Duodenal mucosa (tissue), 2 donors: ENCODE data around the gene VEPH1.

Experiments
- H3K27ac ChIP-seq: one replicate; pipeline ENCODE4 v1.7.0; 2013; ENCODE audit warnings: low read depth, low read length
- H3K27me3 ChIP-seq, 2 donors: one replicate each; pipeline ENCODE4 v1.7.0; 2013; ENCODE audit warnings: low read length in 2 of 2, control low read depth in 1 of 2; ENCODE audit not compliant: insufficient read depth in 2 of 2, control insufficient read depth in 1 of 2
- H3K36me3 ChIP-seq, 2 donors: one replicate each; pipeline ENCODE4 v1.7.0; 2013; ENCODE audit warnings: low read length in 2 of 2, control low read depth in 1 of 2; ENCODE audit not compliant: insufficient read depth in 2 of 2, control insufficient read depth in 1 of 2
- H3K4me1 ChIP-seq, 2 donors: one replicate each; pipeline ENCODE4 v1.7.0; 2013; ENCODE audit warnings: low read length in 2 of 2, control low read depth in 1 of 2; ENCODE audit not compliant: insufficient read depth in 2 of 2, control insufficient read depth in 1 of 2
- H3K4me3 ChIP-seq, 2 donors: one replicate each; pipeline ENCODE4 v1.7.0; 2013; ENCODE audit warnings: low read length in 2 of 2, low read depth in 1 of 2
- H3K9ac ChIP-seq, 2 donors: one replicate each; pipeline ENCODE4 v1.7.0; 2013; ENCODE audit warnings: low read length in 2 of 2, low read depth in 1 of 2
- H3K9me3 ChIP-seq, 2 donors: one replicate each; pipeline ENCODE4 v1.7.0; 2013; ENCODE audit warnings: low read length in 2 of 2, control low read depth in 1 of 2; ENCODE audit not compliant: control insufficient read depth in 1 of 2

Gene VEPH1

GRCh38 chr3:157375342-157375986 is 127.8 kb downstream of the VEPH1 start:
- Histone ChIP-seq H3K36me3 (no peaks in the 10 kb centered on the region), H3K4me1 (no peaks in the 10 kb centered on the region), H3K9me3 (no peaks in the 10 kb centered on the region), H3K27me3 (no peaks in the 10 kb centered on the region), H3K27ac (no peak overlapping the region), H3K9ac (no peak overlapping the region), H3K4me3 (no peak overlapping the region)

DNA sequence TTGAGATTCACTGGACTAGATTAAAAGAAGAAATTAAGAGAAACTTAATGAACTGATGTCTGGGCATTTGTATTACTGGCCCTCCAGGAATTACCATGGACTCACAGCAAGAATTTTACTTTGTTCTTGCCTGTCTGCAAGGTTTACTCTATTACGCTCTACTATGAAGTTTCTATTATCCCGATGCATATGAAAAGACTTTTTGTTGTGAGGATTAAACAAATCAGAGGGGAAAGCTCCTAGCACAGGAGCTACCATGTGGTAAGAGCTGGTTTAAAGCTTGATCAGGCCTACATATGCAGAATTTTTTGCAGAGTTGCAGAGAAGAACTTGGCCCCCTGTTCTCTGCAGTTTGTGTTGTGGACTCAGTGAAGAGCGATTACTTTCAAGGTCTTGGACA is 128.3 kb downstream of the VEPH1 start:
- no peaks in the 10 kb centered on the region for H3K27me3 ChIP-seq
- H3K4me1 ChIP-seq, result no peaks in the 10 kb centered on the region
- no peak overlapping the region for H3K27ac ChIP-seq
- H3K4me3 ChIP-seq, result no peak overlapping the region
- no peaks in the 10 kb centered on the region for H3K9me3 ChIP-seq
- H3K9ac ChIP-seq, result no peak overlapping the region
- no peaks in the 10 kb centered on the region for H3K36me3 ChIP-seq

DNA sequence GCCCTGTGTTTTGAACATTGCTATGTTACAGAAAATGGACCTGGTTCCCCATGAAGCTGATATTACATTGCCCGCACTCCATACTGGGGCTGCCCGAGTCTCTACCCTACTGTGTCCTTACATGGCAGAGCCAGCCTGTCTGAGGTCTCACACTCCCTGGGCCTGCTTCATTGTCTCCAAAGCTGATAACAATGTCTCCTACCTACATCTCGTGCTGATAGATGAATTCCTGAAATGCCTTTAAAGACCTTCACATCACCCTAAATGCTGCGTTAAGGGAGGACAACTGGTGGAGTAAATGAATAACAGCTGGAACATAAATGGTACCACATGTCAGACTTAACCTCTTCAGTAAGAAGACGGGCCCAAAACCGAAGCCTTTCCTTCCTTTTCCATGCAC is 129.4 kb downstream of the VEPH1 start:
- Histone ChIP-seq H3K27me3 (no peaks in the 10 kb centered on the region), H3K27ac (no peak overlapping the region), H3K9me3 (no peaks in the 10 kb centered on the region), H3K4me3 (no peak overlapping the region), H3K9ac (no peak overlapping the region), H3K36me3 (no peaks in the 10 kb centered on the region), H3K4me1 (no peaks in the 10 kb centered on the region)

DNA sequence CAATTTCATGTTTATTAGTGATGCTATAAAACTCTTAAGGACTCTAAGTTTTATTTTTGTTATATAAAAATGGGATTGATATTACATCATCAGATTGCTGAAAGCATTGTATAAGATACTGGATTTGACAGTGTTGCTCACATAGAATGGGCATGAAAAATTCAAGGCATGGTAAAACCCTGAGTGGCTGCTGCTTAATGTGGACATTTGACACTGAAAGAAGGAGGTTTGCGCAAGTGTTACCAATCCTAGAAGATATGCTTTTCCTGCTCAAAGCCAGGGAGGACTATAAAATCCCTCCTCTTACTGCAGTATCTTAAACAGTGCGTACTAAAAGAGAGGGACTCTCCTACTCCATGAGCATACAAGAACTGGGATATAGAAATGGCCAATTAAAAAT is 132.3 kb downstream of the VEPH1 start:
- Histone ChIP-seq H3K4me1 (no peaks in the 10 kb centered on the region), H3K4me3 (no peak overlapping the region), H3K9ac (no peak overlapping the region), H3K36me3 (no peaks in the 10 kb centered on the region), H3K9me3 (no peaks in the 10 kb centered on the region), H3K27me3 (no peaks in the 10 kb centered on the region), H3K27ac (no peak overlapping the region)

GRCh38 chr3:157369727-157370421 is 133.3 kb downstream of the VEPH1 start:
- no peaks in the 10 kb centered on the region for H3K36me3 ChIP-seq
- H3K4me1 ChIP-seq, result no peaks in the 10 kb centered on the region
- H3K9ac ChIP-seq, result no peak overlapping the region
- H3K27ac ChIP-seq, result no peak overlapping the region
- no peaks in the 10 kb centered on the region for H3K27me3 ChIP-seq
- no peak overlapping the region for H3K4me3 ChIP-seq
- no peaks in the 10 kb centered on the region for H3K9me3 ChIP-seq

DNA sequence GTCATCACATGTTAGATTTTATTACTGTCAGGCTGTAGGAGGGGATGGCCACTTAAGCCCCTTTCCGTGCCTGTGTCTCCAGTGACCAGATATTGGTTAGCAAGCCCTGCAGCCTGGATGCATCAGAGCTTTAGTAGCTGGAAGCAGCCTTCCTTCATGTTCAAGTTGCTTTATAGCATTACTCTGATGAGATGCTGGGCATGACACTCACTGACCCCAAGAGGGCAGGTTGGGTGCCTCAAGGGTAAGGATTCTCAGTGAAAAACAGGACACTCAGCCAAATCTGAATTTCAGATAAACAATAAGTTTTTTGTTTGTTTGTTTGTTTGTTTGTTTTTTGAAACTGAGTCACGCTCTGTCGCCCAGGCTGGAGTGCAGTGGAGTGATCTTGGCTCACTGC is 135.0 kb downstream of the VEPH1 start:
- H3K36me3 ChIP-seq, result no peaks in the 10 kb centered on the region
- H3K27ac ChIP-seq, result no peak overlapping the region
- no peak overlapping the region for H3K4me3 ChIP-seq
- no peaks in the 10 kb centered on the region for H3K27me3 ChIP-seq
- no peaks in the 10 kb centered on the region for H3K4me1 ChIP-seq
- H3K9me3 ChIP-seq, result no peaks in the 10 kb centered on the region
- H3K9ac ChIP-seq, result no peak overlapping the region

DNA sequence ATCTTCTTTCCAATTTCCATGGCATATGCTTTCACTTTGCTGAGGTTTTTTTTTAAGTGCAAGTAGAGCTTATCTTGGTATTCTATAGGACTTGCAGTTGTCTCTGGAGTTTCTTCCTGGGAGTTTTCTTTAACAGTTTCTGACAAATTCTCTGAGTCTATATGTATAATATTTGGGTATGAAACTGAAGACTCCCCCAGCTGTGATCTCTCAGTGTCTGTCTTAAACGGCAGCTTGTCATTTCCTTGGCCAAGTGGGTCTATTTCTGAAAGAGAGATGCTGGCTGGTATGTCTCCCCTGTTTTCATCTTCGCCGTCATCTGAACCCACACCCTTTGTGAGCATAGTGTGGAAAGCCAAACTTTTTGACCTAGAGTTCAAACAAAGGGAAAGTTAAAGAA is 139.8 kb downstream of the VEPH1 start:
- no peaks in the 10 kb centered on the region for H3K27me3 ChIP-seq
- no peak overlapping the region for H3K9ac ChIP-seq
- no peaks in the 10 kb centered on the region for H3K9me3 ChIP-seq
- no peaks in the 10 kb centered on the region for H3K36me3 ChIP-seq
- H3K4me3 ChIP-seq, result no peak overlapping the region
- H3K27ac ChIP-seq, result no peak overlapping the region
- no peaks in the 10 kb centered on the region for H3K4me1 ChIP-seq

- no peaks in the 10 kb centered on the region for H3K36me3 ChIP-seq
- no peak overlapping the region for H3K4me3 ChIP-seq
- no peaks in the 10 kb centered on the region for H3K4me1 ChIP-seq
- H3K9ac ChIP-seq, result no peak overlapping the region
- no peak overlapping the region for H3K27ac ChIP-seq
- no peaks in the 10 kb centered on the region for H3K9me3 ChIP-seq
- no peaks in the 10 kb centered on the region for H3K27me3 ChIP-seq
Measured at GRCh38 chr3:157362348-157362747, 140.9 kb downstream of the VEPH1 start.

- Histone ChIP-seq H3K4me3 (no peak overlapping the region), H3K9me3 (no peaks in the 10 kb centered on the region), H3K36me3 (no peaks in the 10 kb centered on the region), H3K4me1 (no peaks in the 10 kb centered on the region), H3K27ac (no peak overlapping the region), H3K27me3 (no peaks in the 10 kb centered on the region), H3K9ac (no peak overlapping the region)
Measured at GRCh38 chr3:157360044-157360443, 143.2 kb downstream of the VEPH1 start.

GRCh38 chr3:157356541-157356940 is 146.7 kb downstream of the VEPH1 start:
- H3K36me3 ChIP-seq, result no peaks in the 10 kb centered on the region
- no peaks in the 10 kb centered on the region for H3K4me1 ChIP-seq
- no peaks in the 10 kb centered on the region for H3K27me3 ChIP-seq
- H3K27ac ChIP-seq, result no peak overlapping the region
- H3K9me3 ChIP-seq, result no peaks in the 10 kb centered on the region
- no peak overlapping the region for H3K9ac ChIP-seq
- H3K4me3 ChIP-seq, result no peak overlapping the region
